ENCODE data around the gene CAPN15. TPM values are rescaled to one million over a fixed set of nuclear protein-coding genes. Genes with fewer than 3 reads are reported as not detected.

The CAPN15 gene
- total and polyA plus RNA-seq, 9 of the 15 experiments (the other 6 are each of a cell fraction or from before 2014, with no cell fraction given), result 0.62 to 111 (median 14.2) TPM

DNA sequence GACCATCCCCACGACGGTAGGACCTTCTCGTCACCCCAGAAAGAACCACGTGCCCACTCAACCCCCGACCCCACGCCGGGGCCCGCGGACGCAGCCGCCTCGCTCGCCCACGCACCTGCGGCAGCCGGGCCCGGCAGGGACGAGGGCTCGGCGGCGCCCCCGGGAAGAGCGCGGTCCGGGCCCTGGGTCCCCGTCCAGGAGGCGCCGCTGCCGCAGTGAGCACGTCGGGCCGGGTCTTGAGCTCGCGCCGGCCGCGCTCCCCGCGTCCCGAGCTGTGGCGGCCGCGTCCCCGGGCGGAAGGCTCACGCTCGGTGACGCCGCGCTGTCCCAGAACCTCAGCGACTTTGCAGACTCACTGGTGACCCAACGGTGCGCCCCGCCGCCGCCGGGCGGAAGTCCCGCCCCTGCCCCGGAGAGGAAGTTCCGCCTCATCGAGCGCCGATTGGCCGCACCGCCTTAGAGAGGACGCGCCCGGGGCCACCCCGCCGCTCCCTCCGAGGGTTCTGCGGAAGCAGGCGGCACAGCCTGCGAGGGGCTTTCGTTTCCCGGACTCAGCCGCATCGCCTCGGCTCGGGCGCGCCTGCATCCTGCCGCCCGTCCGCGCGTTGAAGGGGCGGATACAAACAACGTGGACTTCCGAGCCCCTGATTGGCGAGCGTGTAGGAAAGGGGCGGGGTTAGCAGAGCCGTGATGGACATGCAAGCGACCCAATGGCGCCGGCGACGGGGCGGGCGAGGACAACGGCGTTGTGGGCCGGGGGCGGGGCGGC is 61.6 kb downstream of the CAPN15 start (continued):
- TF ChIP-seq, protein P1, sequence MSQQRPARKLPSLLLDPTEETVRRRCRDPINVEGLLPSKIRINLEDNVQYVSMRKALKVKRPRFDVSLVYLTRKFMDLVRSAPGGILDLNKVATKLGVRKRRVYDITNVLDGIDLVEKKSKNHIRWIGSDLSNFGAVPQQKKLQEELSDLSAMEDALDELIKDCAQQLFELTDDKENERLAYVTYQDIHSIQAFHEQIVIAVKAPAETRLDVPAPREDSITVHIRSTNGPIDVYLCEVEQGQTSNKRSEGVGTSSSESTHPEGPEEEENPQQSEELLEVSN (IDR thresholded peaks at IDR 0.05; ENCODE audit: borderline replicate concordance in 1 of 2, extremely low read depth in 1 of 2, insufficient read depth in 1 of 2, insufficient read length in 1 of 2, low read depth in 1 of 2, low read length in 1 of 2, poor library complexity in 1 of 2, severe bottlenecking in 1 of 2), result peak in 1 of 2 experiments; percentile 64
- TF ChIP-seq CSDE1 (IDR thresholded peaks at IDR 0.05), result no peak
- no peak for TF ChIP-seq CHD4 (IDR thresholded peaks at IDR 0.05; ENCODE audit: insufficient read depth, insufficient replicate concordance, low read depth, low read length, poor library complexity, severe bottlenecking)
- peak; percentile 74 for TF ChIP-seq SUPT5H (IDR thresholded peaks at IDR 0.05)
- TF ChIP-seq KLF1 (tag; IDR thresholded peaks at IDR 0.05), result 0 out of 2 replicates have a peak, but pooled peaks have one; percentile 34
- no peak for TF ChIP-seq ZNF668 (CRISPR knock-in tag; IDR thresholded peaks at IDR 0.05)
- no peak for TF ChIP-seq ZNF165 (CRISPR knock-in tag; IDR thresholded peaks at IDR 0.05; ENCODE audit: borderline replicate concordance)
- TF ChIP-seq, protein P2, sequence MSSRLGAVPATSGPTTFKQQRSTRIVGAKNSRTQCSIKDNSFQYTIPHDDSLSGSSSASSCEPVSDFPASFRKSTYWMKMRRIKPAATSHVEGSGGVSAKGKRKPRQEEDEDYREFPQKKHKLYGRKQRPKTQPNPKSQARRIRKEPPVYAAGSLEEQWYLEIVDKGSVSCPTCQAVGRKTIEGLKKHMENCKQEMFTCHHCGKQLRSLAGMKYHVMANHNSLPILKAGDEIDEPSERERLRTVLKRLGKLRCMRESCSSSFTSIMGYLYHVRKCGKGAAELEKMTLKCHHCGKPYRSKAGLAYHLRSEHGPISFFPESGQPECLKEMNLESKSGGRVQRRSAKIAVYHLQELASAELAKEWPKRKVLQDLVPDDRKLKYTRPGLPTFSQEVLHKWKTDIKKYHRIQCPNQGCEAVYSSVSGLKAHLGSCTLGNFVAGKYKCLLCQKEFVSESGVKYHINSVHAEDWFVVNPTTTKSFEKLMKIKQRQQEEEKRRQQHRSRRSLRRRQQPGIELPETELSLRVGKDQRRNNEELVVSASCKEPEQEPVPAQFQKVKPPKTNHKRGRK (tag; IDR thresholded peaks at IDR 0.05), result no peak
- TF ChIP-seq RBM25 (IDR thresholded peaks at IDR 0.05; ENCODE audit: low read depth, low read length, severe bottlenecking), result peak; percentile 92
- no peak for TF ChIP-seq SNIP1 (IDR thresholded peaks at IDR 0.05; ENCODE audit: low read depth)
- no peak for TF ChIP-seq ZNF561 (CRISPR knock-in tag; conservative IDR thresholded peaks at IDR 0.05)
- TF ChIP-seq, protein P3, sequence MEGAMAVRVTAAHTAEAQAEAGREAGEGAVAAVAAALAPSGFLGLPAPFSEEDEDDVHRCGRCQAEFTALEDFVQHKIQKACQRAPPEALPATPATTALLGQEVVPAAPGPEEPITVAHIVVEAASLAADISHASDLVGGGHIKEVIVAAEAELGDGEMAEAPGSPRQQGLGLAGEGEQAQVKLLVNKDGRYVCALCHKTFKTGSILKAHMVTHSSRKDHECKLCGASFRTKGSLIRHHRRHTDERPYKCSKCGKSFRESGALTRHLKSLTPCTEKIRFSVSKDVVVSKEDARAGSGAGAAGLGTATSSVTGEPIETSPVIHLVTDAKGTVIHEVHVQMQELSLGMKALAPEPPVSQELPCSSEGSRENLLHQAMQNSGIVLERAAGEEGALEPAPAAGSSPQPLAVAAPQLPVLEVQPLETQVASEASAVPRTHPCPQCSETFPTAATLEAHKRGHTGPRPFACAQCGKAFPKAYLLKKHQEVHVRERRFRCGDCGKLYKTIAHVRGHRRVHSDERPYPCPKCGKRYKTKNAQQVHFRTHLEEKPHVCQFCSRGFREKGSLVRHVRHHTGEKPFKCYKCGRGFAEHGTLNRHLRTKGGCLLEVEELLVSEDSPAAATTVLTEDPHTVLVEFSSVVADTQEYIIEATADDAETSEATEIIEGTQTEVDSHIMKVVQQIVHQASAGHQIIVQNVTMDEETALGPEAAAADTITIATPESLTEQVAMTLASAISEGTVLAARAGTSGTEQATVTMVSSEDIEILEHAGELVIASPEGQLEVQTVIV (CRISPR knock-in tag; IDR thresholded peaks at IDR 0.05; ENCODE audit: borderline replicate concordance), result no peak
- no peak for TF ChIP-seq ZNF778 (CRISPR knock-in tag; IDR thresholded peaks at IDR 0.05)
- TF ChIP-seq CHD1 (IDR thresholded peaks at IDR 0.05; ENCODE audit: low read length), result peak; percentile 93
- TF ChIP-seq, protein P4, sequence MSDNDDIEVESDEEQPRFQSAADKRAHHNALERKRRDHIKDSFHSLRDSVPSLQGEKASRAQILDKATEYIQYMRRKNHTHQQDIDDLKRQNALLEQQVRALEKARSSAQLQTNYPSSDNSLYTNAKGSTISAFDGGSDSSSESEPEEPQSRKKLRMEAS (CRISPR knock-in tag; IDR thresholded peaks at IDR 0.05), result peak; percentile 55

Data from K562 (cell line).